Spleen (tissue), 7 donors: Measurements from ENCODE around the gene PLPP2.

Experiments
- CTCF ChIP-seq, 11 experiments: fragments of 200-600 bp in 7 of 11; fragments of 450-650 bp in 4 of 11; sonication (generic) in 4 of 11; IDR thresholded peaks in 8 of 11; conservative IDR thresholded peaks in 3 of 11; 1 replicate in 7 of 11; 2 replicates in 4 of 11; pipeline versions ENCODE4 v1.4.0 to v1.8.0; 2016 to 2021; ENCODE audit warnings: antibody characterized with exemption in 11 of 11, inconsistent platforms in 4 of 11, mild to moderate bottlenecking in 1 of 11
- POLR2A ChIP-seq, 3 donors: fragments of 450-650 bp; IDR thresholded peaks; one replicate each; pipeline ENCODE4 v1.5.1; 2017; ENCODE audit warnings: antibody characterized with exemption in 3 of 3, mild to moderate bottlenecking in 1 of 3
- POLR2AphosphoS5 ChIP-seq, 3 donors: sonication (generic); formaldehyde crosslinking; IDR thresholded peaks; one replicate each; pipeline ENCODE4 v1.5.1; 2017; ENCODE audit warnings: antibody characterized with exemption in 3 of 3
- donor health status: DM: no; HTN: no; CAD: no; lungs with moderate emphysema.
- donor health status: DM: no; HTN: no; CAD: no.
- donor health status: DM: no; HTN: no; CAD: no.

GRCh38 chr19:313988-314815 is 23.0 kb upstream of the PLPP2 start:
- TF ChIP-seq CTCF (IDR thresholded peaks at IDR 0.05 in 8 of 11, conservative IDR thresholded peaks at IDR 0.05 in 3 of 11) (no peak), POLR2A (IDR thresholded peaks at IDR 0.05) (no peak), POLR2AphosphoS5 (IDR thresholded peaks at IDR 0.05) (no peak)
